ENCODE results near the gene PADI2. TPM values are rescaled to one million over a fixed set of nuclear protein-coding genes. Genes with fewer than 3 reads are reported as not detected.

The PADI2 gene
- total and polyA plus RNA-seq, 2 donors (not counting 1 experiment from before 2014, with no cell fraction given) = 0.25 to 14.2 TPM

DNA sequence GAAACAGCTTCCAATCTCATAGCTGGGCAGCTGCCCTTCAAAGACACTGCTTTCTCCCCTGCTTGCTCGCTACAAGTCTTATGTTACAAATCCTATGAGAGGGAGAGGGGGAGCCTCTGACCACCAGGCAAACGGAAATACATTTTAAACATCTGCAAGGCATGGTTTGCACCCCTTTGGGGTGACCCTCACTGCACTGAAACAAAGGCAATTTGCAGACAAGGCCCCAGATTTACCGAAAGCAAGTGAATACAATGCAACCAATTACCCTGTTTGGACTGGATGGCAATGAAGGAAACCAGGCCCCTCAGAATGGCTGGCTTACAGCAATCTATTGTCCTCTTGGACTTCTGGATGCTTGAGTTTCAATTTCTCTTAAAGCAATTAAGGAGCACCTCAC is 95.7 kb downstream of the PADI2 start:
- intact Hi-C loops (cut with micrococcal nuclease) = no loop called here
- POLR2A ChIA-PET = no interaction called here
- peaks cover 10 to 13% of the 10 kb centered on the region in 2 donors for H3K4me1 ChIP-seq (ENCODE audit: control insufficient read depth in 2 of 2, insufficient read depth in 2 of 2, low read length in 2 of 2)
- Mint-ChIP-seq H3K4me1 (peaks cover 10% of the 10 kb centered on the region), H3K4me3 (no peak overlapping the region), H3K27me3 (no peaks in the 10 kb centered on the region), H3K9me3 (ENCODE audit: insufficient read depth) (no peaks in the 10 kb centered on the region), H3K27ac (peak overlapping the region; percentile 38)
- H3K79me2 ChIP-seq (ENCODE audit: control insufficient read depth, insufficient read depth, low read length) = no peaks in the 10 kb centered on the region
- ATAC-seq (ENCODE audit: low read depth) = no peak
- H3K36me3 ChIP-seq (replicated peaks in 1 of 2; ENCODE audit: control extremely low read depth in 1 of 2, control insufficient read depth in 1 of 2, extremely low read depth in 1 of 2, insufficient read depth in 2 of 2, low read length in 1 of 2) = peaks cover 2 to 80% of the 10 kb centered on the region in 2 experiments
- no peak for DNase-seq
- no peaks in the 10 kb centered on the region for H4K20me1 ChIP-seq (ENCODE audit: control insufficient read depth, insufficient read depth, low read length, poor library complexity, severe bottlenecking)
- CTCF ChIA-PET = no interaction called here
- H3K27ac ChIP-seq (ENCODE audit: low read length in 2 of 2) = peak overlapping the region in 1 of 2 donors; percentile 49
- H3K4me2 ChIP-seq (replicated peaks; ENCODE audit: low read depth, low read length, poor library complexity, severe bottlenecking) = no peak overlapping the region
- H3K27me3 ChIP-seq (replicated peaks in 1 of 4; ENCODE audit: control extremely low read depth in 1 of 4, control insufficient read depth in 3 of 4, insufficient read depth in 4 of 4, low read length in 3 of 4) = no peaks in the 10 kb centered on the region
- H3K9ac ChIP-seq (ENCODE audit: low read length) = no peak overlapping the region
- no peaks in the 10 kb centered on the region for H3K9me3 ChIP-seq (ENCODE audit: control extremely low read depth in 1 of 3, control insufficient read depth in 2 of 3, insufficient read depth in 1 of 3, low read length in 2 of 3)
- H3K4me3 ChIP-seq (ENCODE audit: control extremely low read depth in 1 of 5, extremely low read depth in 1 of 5, insufficient read depth in 1 of 5, low read depth in 2 of 5, low read length in 4 of 5) = no peak overlapping the region
- 100% methylated on average over 1 of the region's 3 CpGs for WGBS (ENCODE audit: insufficient coverage)
- no peak overlapping the region for H2AFZ ChIP-seq (ENCODE audit: insufficient read depth, low read depth, low read length, poor library complexity, severe bottlenecking)
- TF ChIP-seq, protein P1, sequence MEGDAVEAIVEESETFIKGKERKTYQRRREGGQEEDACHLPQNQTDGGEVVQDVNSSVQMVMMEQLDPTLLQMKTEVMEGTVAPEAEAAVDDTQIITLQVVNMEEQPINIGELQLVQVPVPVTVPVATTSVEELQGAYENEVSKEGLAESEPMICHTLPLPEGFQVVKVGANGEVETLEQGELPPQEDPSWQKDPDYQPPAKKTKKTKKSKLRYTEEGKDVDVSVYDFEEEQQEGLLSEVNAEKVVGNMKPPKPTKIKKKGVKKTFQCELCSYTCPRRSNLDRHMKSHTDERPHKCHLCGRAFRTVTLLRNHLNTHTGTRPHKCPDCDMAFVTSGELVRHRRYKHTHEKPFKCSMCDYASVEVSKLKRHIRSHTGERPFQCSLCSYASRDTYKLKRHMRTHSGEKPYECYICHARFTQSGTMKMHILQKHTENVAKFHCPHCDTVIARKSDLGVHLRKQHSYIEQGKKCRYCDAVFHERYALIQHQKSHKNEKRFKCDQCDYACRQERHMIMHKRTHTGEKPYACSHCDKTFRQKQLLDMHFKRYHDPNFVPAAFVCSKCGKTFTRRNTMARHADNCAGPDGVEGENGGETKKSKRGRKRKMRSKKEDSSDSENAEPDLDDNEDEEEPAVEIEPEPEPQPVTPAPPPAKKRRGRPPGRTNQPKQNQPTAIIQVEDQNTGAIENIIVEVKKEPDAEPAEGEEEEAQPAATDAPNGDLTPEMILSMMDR (IDR thresholded peaks at IDR 0.05) = no peak
- TF ChIP-seq EZH2 (IDR thresholded peaks at IDR 0.05; ENCODE audit: borderline replicate concordance, insufficient read depth, low read depth, low read length, poor library complexity, severe bottlenecking) = no peak

DNA sequence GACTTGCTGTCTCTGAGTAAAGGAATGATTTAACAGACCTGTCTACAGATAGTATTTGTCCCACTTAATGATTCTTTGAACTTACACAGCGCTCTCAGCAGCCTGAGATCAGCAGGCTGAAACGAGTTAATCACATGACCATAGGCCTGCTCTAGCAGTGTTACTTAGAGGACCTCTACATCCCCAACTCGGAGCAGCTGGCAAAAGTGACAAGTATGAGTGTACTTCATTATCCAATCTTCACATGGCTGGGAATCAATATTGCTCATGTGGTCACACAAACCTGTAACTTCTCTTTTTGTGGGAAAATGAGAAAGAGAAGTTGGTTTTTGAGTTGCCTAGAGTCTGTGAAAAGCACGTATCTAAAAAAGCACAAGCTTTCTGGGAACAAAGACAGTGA is 96.1 kb downstream of the PADI2 start:
- DNase-seq = no peak
- Histone ChIP-seq H4K20me1 (ENCODE audit: control insufficient read depth, insufficient read depth, low read length, poor library complexity, severe bottlenecking) (no peaks in the 10 kb centered on the region), H3K27me3 (replicated peaks in 1 of 4; ENCODE audit: control extremely low read depth in 1 of 4, control insufficient read depth in 3 of 4, insufficient read depth in 4 of 4, low read length in 3 of 4) (no peaks in the 10 kb centered on the region), H2AFZ (ENCODE audit: insufficient read depth, low read depth, low read length, poor library complexity, severe bottlenecking) (no peak overlapping the region), H3K79me2 (ENCODE audit: control insufficient read depth, insufficient read depth, low read length) (no peaks in the 10 kb centered on the region), H3K9me3 (ENCODE audit: control extremely low read depth in 1 of 3, control insufficient read depth in 2 of 3, insufficient read depth in 1 of 3, low read length in 2 of 3) (no peaks in the 10 kb centered on the region), H3K27ac (ENCODE audit: low read length in 2 of 2) (peak overlapping the region in 1 of 2 donors; percentile 49), H3K36me3 (replicated peaks in 1 of 2; ENCODE audit: control extremely low read depth in 1 of 2, control insufficient read depth in 1 of 2, extremely low read depth in 1 of 2, insufficient read depth in 2 of 2, low read length in 1 of 2) (peaks cover 5 to 80% of the 10 kb centered on the region in 2 experiments), H3K4me2 (replicated peaks; ENCODE audit: low read depth, low read length, poor library complexity, severe bottlenecking) (no peak overlapping the region), H3K4me3 (ENCODE audit: control extremely low read depth in 1 of 5, extremely low read depth in 1 of 5, insufficient read depth in 1 of 5, low read depth in 2 of 5, low read length in 4 of 5) (no peak overlapping the region), H3K4me1 (ENCODE audit: control insufficient read depth in 2 of 2, insufficient read depth in 2 of 2, low read length in 2 of 2) (peaks cover 10 to 13% of the 10 kb centered on the region in 2 donors), H3K9ac (ENCODE audit: low read length) (no peak overlapping the region)
- no peaks in the 10 kb centered on the region for H3K27me3 Mint-ChIP-seq
- no peak overlapping the region for H3K4me3 Mint-ChIP-seq
- ChIA-PET POLR2A (interaction anchor here (0.5 kb wide), 1 partner anchor 1407 kb away, joined by 7 read pairs; no protein-coding TSS in a partner anchor), CTCF (interaction anchor here (0.6 to 1.2 kb wide), 2 partner anchors 16 to 71 kb away, joined by 3 read pairs; no protein-coding TSS in a partner anchor)
- peaks cover 13% of the 10 kb centered on the region for H3K4me1 Mint-ChIP-seq
- intact Hi-C loops (cut with micrococcal nuclease) = no loop called here
- no peaks in the 10 kb centered on the region for H3K9me3 Mint-ChIP-seq (ENCODE audit: insufficient read depth)
- no peak for TF ChIP-seq EZH2 (IDR thresholded peaks at IDR 0.05; ENCODE audit: borderline replicate concordance, insufficient read depth, low read depth, low read length, poor library complexity, severe bottlenecking)
- TF ChIP-seq, protein P1 (IDR thresholded peaks at IDR 0.05) = no peak
- no CpG with 5 or more reads among the region's 4 CpGs for WGBS (ENCODE audit: insufficient coverage)
- H3K27ac Mint-ChIP-seq = no peak overlapping the region
- ATAC-seq (ENCODE audit: low read depth) = no peak

All from B cell (primary cell).